ENCODE results near the gene SLC13A2. TPM values are rescaled to one million over a fixed set of nuclear protein-coding genes. Genes with fewer than 3 reads are reported as not detected.

The SLC13A2 gene
- total and polyA plus RNA-seq, 2 donors (not counting 3 experiments of a cell fraction or from before 2014, with no cell fraction given): not detected

GRCh38 chr17:28532050-28532960 lies 58.9 kb downstream of the SLC13A2 start:
- TF ChIP-seq, protein P1, sequence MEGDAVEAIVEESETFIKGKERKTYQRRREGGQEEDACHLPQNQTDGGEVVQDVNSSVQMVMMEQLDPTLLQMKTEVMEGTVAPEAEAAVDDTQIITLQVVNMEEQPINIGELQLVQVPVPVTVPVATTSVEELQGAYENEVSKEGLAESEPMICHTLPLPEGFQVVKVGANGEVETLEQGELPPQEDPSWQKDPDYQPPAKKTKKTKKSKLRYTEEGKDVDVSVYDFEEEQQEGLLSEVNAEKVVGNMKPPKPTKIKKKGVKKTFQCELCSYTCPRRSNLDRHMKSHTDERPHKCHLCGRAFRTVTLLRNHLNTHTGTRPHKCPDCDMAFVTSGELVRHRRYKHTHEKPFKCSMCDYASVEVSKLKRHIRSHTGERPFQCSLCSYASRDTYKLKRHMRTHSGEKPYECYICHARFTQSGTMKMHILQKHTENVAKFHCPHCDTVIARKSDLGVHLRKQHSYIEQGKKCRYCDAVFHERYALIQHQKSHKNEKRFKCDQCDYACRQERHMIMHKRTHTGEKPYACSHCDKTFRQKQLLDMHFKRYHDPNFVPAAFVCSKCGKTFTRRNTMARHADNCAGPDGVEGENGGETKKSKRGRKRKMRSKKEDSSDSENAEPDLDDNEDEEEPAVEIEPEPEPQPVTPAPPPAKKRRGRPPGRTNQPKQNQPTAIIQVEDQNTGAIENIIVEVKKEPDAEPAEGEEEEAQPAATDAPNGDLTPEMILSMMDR (IDR thresholded peaks at IDR 0.05; ENCODE audit: extremely low read depth in 1 of 2, insufficient read depth in 1 of 2, low read depth in 1 of 2, low read length in 2 of 2): no peak
- no peak for TF ChIP-seq JUN (IDR thresholded peaks at IDR 0.05; ENCODE audit: borderline replicate concordance, insufficient read depth, insufficient read length, low read depth)
- no peak for TF ChIP-seq GATA2 (IDR thresholded peaks at IDR 0.05; ENCODE audit: insufficient read depth, insufficient read length, low read depth, low read length)
- no peak for TF ChIP-seq EZH2 (IDR thresholded peaks at IDR 0.05; ENCODE audit: borderline replicate concordance, low read depth, low read length, severe bottlenecking)
- no peak for TF ChIP-seq POLR2A (IDR thresholded peaks at IDR 0.05; ENCODE audit: low read depth, low read length)
- TF ChIP-seq, protein P2, sequence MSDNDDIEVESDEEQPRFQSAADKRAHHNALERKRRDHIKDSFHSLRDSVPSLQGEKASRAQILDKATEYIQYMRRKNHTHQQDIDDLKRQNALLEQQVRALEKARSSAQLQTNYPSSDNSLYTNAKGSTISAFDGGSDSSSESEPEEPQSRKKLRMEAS (IDR thresholded peaks at IDR 0.05; ENCODE audit: insufficient read depth, insufficient read length): no peak
- no peak for TF ChIP-seq FOS (IDR thresholded peaks at IDR 0.05; ENCODE audit: borderline replicate concordance, insufficient read depth, low read length)
- no peak overlapping the region for H3K9ac ChIP-seq (replicated peaks; ENCODE audit: extremely low read depth, insufficient read depth, low read length)
- no TSS peak for BruUV-seq (replicated peaks)
- no peaks in the 10 kb centered on the region for H3K9me1 ChIP-seq (replicated peaks; ENCODE audit: control insufficient read depth, extremely low read depth, insufficient read depth, low read length)
- CTCF ChIA-PET: no interaction called here
- no peaks in the 10 kb centered on the region for H3K79me2 ChIP-seq (ENCODE audit: control insufficient read depth, insufficient read depth, low read length)
- H4K20me1 ChIP-seq (replicated peaks; ENCODE audit: control insufficient read depth, extremely low read depth, insufficient read depth, low read length): no peaks in the 10 kb centered on the region
- POLR2A ChIA-PET: no interaction called here
- H3K9me3 ChIP-seq (replicated peaks; ENCODE audit: control insufficient read depth, insufficient read depth, low read length): no peaks in the 10 kb centered on the region
- H3K27ac ChIP-seq (ENCODE audit: insufficient read depth, low read depth, low read length): no peak overlapping the region
- H3K27me3 ChIP-seq (ENCODE audit: control insufficient read depth in 2 of 2, insufficient read depth in 2 of 2, low read length in 2 of 2): peaks cover 0 to 2% of the 10 kb centered on the region in 2 experiments
- intact Hi-C loops (cut with micrococcal nuclease): no loop called here
- H2AFZ ChIP-seq (ENCODE audit: low read depth, low read length): no peak overlapping the region
- dilution Hi-C loops (cut with MboI; ENCODE audit: extremely low pct_ligation_motif_present, low sequenced_read_pairs): no loop called here
- no peak overlapping the region for H3K4me2 ChIP-seq (ENCODE audit: insufficient read depth, low read length)
- H3K4me3 ChIP-seq (replicated peaks in 1 of 3; ENCODE audit: insufficient read depth in 1 of 3, low read depth in 1 of 3, low read length in 3 of 3): no peak overlapping the region
- no peaks in the 10 kb centered on the region for H3K4me1 ChIP-seq (ENCODE audit: control insufficient read depth, extremely low read depth, insufficient read depth, low read length)
- FAIRE-seq (no peak), DNase-seq (ENCODE audit: low read depth, low spot score) (no peak)
- H3K36me3 ChIP-seq (ENCODE audit: control insufficient read depth in 2 of 2, extremely low read depth in 1 of 2, insufficient read depth in 2 of 2, low read length in 2 of 2): no peaks in the 10 kb centered on the region
